Prostate gland (tissue), 2 donors: ENCODE results near the gene HCK.

Experiments
- POLR2A ChIP-seq: fragments of 450-650 bp; IDR thresholded peaks from one replicate; pipeline ENCODE4 v1.6.1; 2016; ENCODE audit warnings: antibody characterized with exemption, mild to moderate bottlenecking
- TF ChIP-seq, protein P1 (sequence below), 4 experiments: fragments of 200-600 bp in 2 of 4; fragments of 450-650 bp in 2 of 4; sonication (generic) in 2 of 4; IDR thresholded peaks; 1 replicate in 3 of 4; 2 replicates in 1 of 4; pipeline ENCODE4 v1.5.1; 2016 to 2019; ENCODE audit warnings: antibody characterized with exemption in 4 of 4, mild to moderate bottlenecking in 2 of 4, moderate library complexity in 2 of 4

DNA sequence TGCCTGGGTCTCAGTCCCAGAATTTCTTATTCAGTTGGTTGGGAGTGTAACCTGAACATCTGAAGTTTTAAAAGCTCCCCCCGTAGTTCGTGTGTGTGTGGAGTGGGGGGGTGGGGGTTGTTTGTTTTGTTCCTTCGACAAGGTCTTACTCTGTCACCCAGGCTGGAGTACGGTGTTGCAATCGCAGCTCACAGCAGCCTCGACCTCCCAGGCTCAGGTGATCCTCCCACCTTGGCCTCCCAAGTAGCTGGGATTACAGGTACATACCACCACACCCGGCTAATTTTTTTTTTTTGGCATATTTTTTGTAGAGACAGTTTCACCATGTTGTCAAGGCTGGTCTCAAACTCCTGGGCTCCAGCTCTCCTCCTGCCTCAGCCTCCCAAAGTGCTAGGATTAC, 38.7 kb upstream of the HCK start:
- TF ChIP-seq, protein P1, sequence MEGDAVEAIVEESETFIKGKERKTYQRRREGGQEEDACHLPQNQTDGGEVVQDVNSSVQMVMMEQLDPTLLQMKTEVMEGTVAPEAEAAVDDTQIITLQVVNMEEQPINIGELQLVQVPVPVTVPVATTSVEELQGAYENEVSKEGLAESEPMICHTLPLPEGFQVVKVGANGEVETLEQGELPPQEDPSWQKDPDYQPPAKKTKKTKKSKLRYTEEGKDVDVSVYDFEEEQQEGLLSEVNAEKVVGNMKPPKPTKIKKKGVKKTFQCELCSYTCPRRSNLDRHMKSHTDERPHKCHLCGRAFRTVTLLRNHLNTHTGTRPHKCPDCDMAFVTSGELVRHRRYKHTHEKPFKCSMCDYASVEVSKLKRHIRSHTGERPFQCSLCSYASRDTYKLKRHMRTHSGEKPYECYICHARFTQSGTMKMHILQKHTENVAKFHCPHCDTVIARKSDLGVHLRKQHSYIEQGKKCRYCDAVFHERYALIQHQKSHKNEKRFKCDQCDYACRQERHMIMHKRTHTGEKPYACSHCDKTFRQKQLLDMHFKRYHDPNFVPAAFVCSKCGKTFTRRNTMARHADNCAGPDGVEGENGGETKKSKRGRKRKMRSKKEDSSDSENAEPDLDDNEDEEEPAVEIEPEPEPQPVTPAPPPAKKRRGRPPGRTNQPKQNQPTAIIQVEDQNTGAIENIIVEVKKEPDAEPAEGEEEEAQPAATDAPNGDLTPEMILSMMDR (IDR thresholded peaks at IDR 0.05) = no peak
- TF ChIP-seq POLR2A = no peak
